Measurements from ENCODE around the gene PLA2G6. TPM values are rescaled to one million over a fixed set of nuclear protein-coding genes. Genes with fewer than 3 reads are reported as not detected.

The PLA2G6 gene
- total and polyA plus RNA-seq, 2 of the 13 experiments (the other 11 are each of a cell fraction or from before 2014, with no cell fraction given), result 4.8 to 11.5 TPM

GRCh38 chr22:38189104-38189503, 7.5 kb upstream of the PLA2G6 start:
- Histone ChIP-seq H3K79me2 (ENCODE audit: insufficient read depth, low read length) (no peaks in the 10 kb centered on the region), H3K27me3 (ENCODE audit: control insufficient read depth in 1 of 2, insufficient read depth in 2 of 2, low read length in 2 of 2) (no peaks in the 10 kb centered on the region), H2AFZ (ENCODE audit: low read length) (no peak overlapping the region), H3K9ac (ENCODE audit: insufficient read depth, low read depth, low read length) (no peak overlapping the region), H3K36me3 (replicated peaks in 1 of 2; ENCODE audit: control insufficient read depth in 1 of 2, insufficient read depth in 2 of 2, low read length in 2 of 2) (no peaks in the 10 kb centered on the region), H3K4me3 (replicated peaks in 1 of 3; ENCODE audit: insufficient read depth in 1 of 3, low read depth in 2 of 3, low read length in 3 of 3) (no peak overlapping the region), H3K9me3 (ENCODE audit: low read length) (no peaks in the 10 kb centered on the region), H3K4me2 (ENCODE audit: low read depth, low read length) (no peak overlapping the region), H4K20me1 (ENCODE audit: insufficient read depth, low read length) (no peaks in the 10 kb centered on the region), H3K27ac (ENCODE audit: extremely low read length, insufficient read depth, low read length) (no peak overlapping the region), H3K4me1 (ENCODE audit: insufficient read depth, low read length) (peaks cover 59% of the 10 kb centered on the region)
- BruUV-seq (replicated peaks), result no TSS peak
- in situ Hi-C loops (cut with HindIII; ENCODE audit: extremely low pct_ligation_motif_present, low pct_unique_long_range_greater_than_20kb), result no loop called here
- no peak for TF ChIP-seq ZMAT3 (CRISPR knock-in tag; conservative IDR thresholded peaks at IDR 0.05)
- TF ChIP-seq HNRNPK (IDR thresholded peaks at IDR 0.05; ENCODE audit: low read depth, low read length, poor library complexity, severe bottlenecking), result peak; percentile 92
- FAIRE-seq (no peak), DNase-seq (ENCODE audit: low spot score) (no peak), ATAC-seq (no peak)
- CTCF ChIA-PET (ENCODE audit: low intra/inter-chr PET ratio, low total read pairs), result no interaction called here
- POLR2A ChIA-PET, result no interaction called here
- 75% methylated on average over 3 of the region's 3 CpGs for WGBS (ENCODE audit: low lambda C conversion rate)
- intact Hi-C loops (cut with micrococcal nuclease; ENCODE audit: unreplicated experiment), result no loop called here

- Histone ChIP-seq H3K9me3 (ENCODE audit: low read length) (no peaks in the 10 kb centered on the region), H3K27me3 (ENCODE audit: control insufficient read depth in 1 of 2, insufficient read depth in 2 of 2, low read length in 2 of 2) (no peaks in the 10 kb centered on the region), H3K4me1 (ENCODE audit: insufficient read depth, low read length) (peaks cover 45% of the 10 kb centered on the region), H3K27ac (ENCODE audit: extremely low read length, insufficient read depth, low read length) (peak overlapping the region; percentile 16), H2AFZ (ENCODE audit: low read length) (no peak overlapping the region), H3K4me3 (replicated peaks in 1 of 3; ENCODE audit: insufficient read depth in 1 of 3, low read depth in 2 of 3, low read length in 3 of 3) (no peak overlapping the region), H3K4me2 (ENCODE audit: low read depth, low read length) (peak overlapping the region; percentile 27), H3K36me3 (replicated peaks in 1 of 2; ENCODE audit: control insufficient read depth in 1 of 2, insufficient read depth in 2 of 2, low read length in 2 of 2) (no peaks in the 10 kb centered on the region), H3K9ac (ENCODE audit: insufficient read depth, low read depth, low read length) (peak overlapping the region; percentile 7; the same call in 1 of the 2 replicates), H4K20me1 (ENCODE audit: insufficient read depth, low read length) (no peaks in the 10 kb centered on the region), H3K79me2 (ENCODE audit: insufficient read depth, low read length) (no peaks in the 10 kb centered on the region)
- CTCF ChIA-PET (ENCODE audit: low intra/inter-chr PET ratio, low total read pairs), result no interaction called here
- WGBS (ENCODE audit: low lambda C conversion rate), result 28% methylated on average over 8 of the region's 10 CpGs
- in situ Hi-C loops (cut with HindIII; ENCODE audit: extremely low pct_ligation_motif_present, low pct_unique_long_range_greater_than_20kb), result no loop called here
- DNase-seq (ENCODE audit: low spot score), result peak; percentile 56
- POLR2A ChIA-PET, result interaction anchor here (1.0 to 2.0 kb wide), 2 partner anchors 14 to 23 kb away, joined by 3 to 6 read pairs; partner anchors contain the start of gene MAFF
- BruUV-seq (replicated peaks), result no TSS peak
- intact Hi-C loops (cut with micrococcal nuclease; ENCODE audit: unreplicated experiment), result loop anchor here (2.0 kb wide), 1 partner anchor 13 kb away; the partner anchor contains the start of gene MAFF
- peak; percentile 37 for FAIRE-seq
- peak; percentile 60 for ATAC-seq
- peak; percentile 42 for TF ChIP-seq MAX (IDR thresholded peaks at IDR 0.05)
- peak; percentile 61 for TF ChIP-seq HMG20A (CRISPR knock-in tag; IDR thresholded peaks at IDR 0.05; ENCODE audit: borderline replicate concordance)
- 0 out of 2 replicates have a peak, but pooled peaks have one; percentile 35 for TF ChIP-seq SMAD3 (CRISPR knock-in tag; IDR thresholded peaks at IDR 0.05)
- no peak for TF ChIP-seq FOXP1 (IDR thresholded peaks at IDR 0.05)
- TF ChIP-seq FOXP1 (CRISPR knock-in tag; IDR thresholded peaks at IDR 0.05), result peak; percentile 95
- no peak for TF ChIP-seq SMAD9 (CRISPR knock-in tag; IDR thresholded peaks at IDR 0.05)
- TF ChIP-seq BCL6 (CRISPR knock-in tag; IDR thresholded peaks at IDR 0.05), result peak; percentile 49
- no peak for TF ChIP-seq ZNF10 (CRISPR knock-in tag; IDR thresholded peaks at IDR 0.05; ENCODE audit: borderline replicate concordance, low read depth)
- no peak for TF ChIP-seq TFE3 (CRISPR knock-in tag; IDR thresholded peaks at IDR 0.05)
- TF ChIP-seq DBP (CRISPR knock-in tag; IDR thresholded peaks at IDR 0.05; ENCODE audit: not compliant biosample characterization), result no peak
- TF ChIP-seq ZNF513 (CRISPR knock-in tag; conservative IDR thresholded peaks at IDR 0.05), result no peak
- no peak for TF ChIP-seq RBAK (CRISPR knock-in tag; IDR thresholded peaks at IDR 0.05)
These were observed 6.0 kb upstream of the PLA2G6 start for GRCh38 chr22:38187413-38188212.
